Karpas-422 (cell line): Measurements from ENCODE around the gene MAX. TPM values are rescaled to one million over a fixed set of nuclear protein-coding genes. Genes with fewer than 3 reads are reported as not detected.

Experiments used
- DNase-seq: peaks from one replicate; pipeline ENCODE4 v3.0.0-alpha.2; 2015
- H2AFZ ChIP-seq: fragments of 200-600 bp; sonication (generic); 2 replicates; pipeline ENCODE4 v1.6.1; 2014; ENCODE audit warnings: antibody characterized with exemption, low read length, mixed read lengths
- H3K27ac ChIP-seq: fragments of 200-600 bp; sonication (generic); 2 replicates; pipeline ENCODE4 v1.5.1; 2014; ENCODE audit warnings: mild to moderate bottlenecking, low read length, moderate library complexity
- H3K27me3 ChIP-seq: fragments of 200-600 bp; sonication (generic); 2 replicates; pipeline ENCODE4 v1.6.1; 2014; ENCODE audit warnings: low read length, mixed read lengths
- H3K36me3 ChIP-seq: fragments of 200-600 bp; sonication (generic); 2 replicates; pipeline ENCODE4 v1.6.1; 2014; ENCODE audit warnings: low read length, mixed read lengths; ENCODE audit not compliant: insufficient read depth
- H3K4me1 ChIP-seq: fragments of 200-600 bp; sonication (generic); 2 replicates; pipeline ENCODE4 v1.6.1; 2014; ENCODE audit warnings: mild to moderate bottlenecking, low read length, mixed read lengths
- H3K4me2 ChIP-seq: fragments of 200-600 bp; sonication (generic); 2 replicates; pipeline ENCODE4 v1.6.1; 2014; ENCODE audit warnings: low read length, low read depth, mild to moderate bottlenecking; ENCODE audit not compliant: poor library complexity, severe bottlenecking
- H3K4me3 ChIP-seq: fragments of 200-600 bp; sonication (generic); 2 replicates; pipeline ENCODE4 v1.5.1; 2014; ENCODE audit warnings: mild to moderate bottlenecking, antibody characterized with exemption, low read length, mixed read lengths
- H3K79me2 ChIP-seq: fragments of 200-600 bp; sonication (generic); 2 replicates; pipeline ENCODE4 v1.6.1; 2014; ENCODE audit warnings: mild to moderate bottlenecking, low read length, mixed read lengths
- H3K9ac ChIP-seq: fragments of 200-600 bp; sonication (generic); 2 replicates; pipeline ENCODE4 v1.6.0; 2014; ENCODE audit warnings: low read length
- H3K9me2 ChIP-seq: fragments of 200-600 bp; sonication (generic), shearing (Covaris generic); replicated peaks from 2 replicates; pipeline ENCODE4 v1.6.0; 2014; ENCODE audit warnings: mild to moderate bottlenecking, low read length, moderate library complexity; ENCODE audit not compliant: insufficient read depth
- H3K9me3 ChIP-seq: fragments of 300-700, 200-600 bp; sonication (generic); 2 replicates; pipeline ENCODE4 v1.6.1; 2014; ENCODE audit warnings: low read length, mixed read lengths
- H4K20me1 ChIP-seq: fragments of 200-600 bp; sonication (generic); 2 replicates; pipeline ENCODE4 v1.6.1; 2014; ENCODE audit warnings: mild to moderate bottlenecking, antibody characterized with exemption, low read length, low read depth; ENCODE audit not compliant: insufficient read depth
- total RNA-seq: library from RNA; depleted of rRNA; stranded (reverse); fragments of >200 nt; shearing (Covaris generic); gene quantifications from 2 replicates; pipeline ENCODE4 v1.2.3, GENCODE V29; 2014; ENCODE audit warnings: low replicate concordance

Gene MAX
- total RNA-seq, 1 experiment from 2014 or later, result 124 TPM

DNA sequence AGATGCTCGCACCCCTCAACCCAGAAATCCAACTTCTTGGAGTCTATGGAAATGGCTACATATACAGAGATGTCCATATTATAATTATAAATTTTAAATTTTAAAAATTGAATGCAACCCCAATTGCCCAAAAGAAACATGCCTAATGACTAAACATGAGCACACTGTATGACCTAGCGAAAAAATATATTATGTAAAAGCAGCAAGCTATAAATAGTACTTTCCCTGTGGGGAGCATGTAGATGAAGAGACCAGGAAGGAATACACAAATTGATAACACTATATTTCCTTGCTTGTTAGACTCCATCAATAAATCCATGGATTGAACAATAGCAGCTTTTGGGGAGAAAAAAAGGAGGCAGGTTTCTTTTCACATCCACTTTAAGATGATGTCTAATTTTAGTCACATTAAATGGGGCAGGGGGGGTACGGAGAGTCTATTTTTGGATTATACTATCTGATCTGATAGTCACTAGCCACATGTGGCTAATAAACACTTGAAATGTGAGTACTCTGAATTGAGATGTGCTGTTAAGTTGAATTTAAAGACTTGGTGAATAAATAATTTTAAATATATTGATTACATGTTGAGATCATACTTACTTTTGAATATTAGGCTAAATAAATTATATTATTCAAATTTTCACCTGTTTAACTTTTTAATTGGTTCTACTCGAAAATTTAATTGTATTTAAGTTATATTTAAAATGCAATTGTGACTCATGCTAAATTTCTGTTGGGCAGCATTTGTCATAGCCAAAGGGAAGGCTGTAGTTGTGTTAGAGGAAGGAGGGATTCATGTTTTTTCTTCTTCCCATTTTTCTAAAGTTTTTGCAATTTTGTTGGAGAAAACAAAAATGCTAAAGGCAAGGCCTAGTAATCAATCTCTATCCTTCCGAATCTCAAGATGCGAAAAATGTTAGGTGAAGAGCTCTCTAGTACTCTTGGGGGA is 17.5 kb downstream of the MAX start:
- H4K20me1 ChIP-seq, result no peaks in the 10 kb centered on the region
- no peak overlapping the region for H3K4me3 ChIP-seq
- H2AFZ ChIP-seq, result no peak overlapping the region
- H3K9ac ChIP-seq, result no peak overlapping the region
- no peaks in the 10 kb centered on the region for H3K9me3 ChIP-seq
- no peak for DNase-seq
- no peaks in the 10 kb centered on the region for H3K9me2 ChIP-seq
- H3K27ac ChIP-seq, result no peak overlapping the region
- no peaks in the 10 kb centered on the region for H3K27me3 ChIP-seq
- peaks cover 83% of the 10 kb centered on the region for H3K36me3 ChIP-seq
- no peak overlapping the region for H3K4me2 ChIP-seq
- H3K4me1 ChIP-seq, result peaks cover 60% of the 10 kb centered on the region
- H3K79me2 ChIP-seq, result peaks cover 93% of the 10 kb centered on the region

DNA sequence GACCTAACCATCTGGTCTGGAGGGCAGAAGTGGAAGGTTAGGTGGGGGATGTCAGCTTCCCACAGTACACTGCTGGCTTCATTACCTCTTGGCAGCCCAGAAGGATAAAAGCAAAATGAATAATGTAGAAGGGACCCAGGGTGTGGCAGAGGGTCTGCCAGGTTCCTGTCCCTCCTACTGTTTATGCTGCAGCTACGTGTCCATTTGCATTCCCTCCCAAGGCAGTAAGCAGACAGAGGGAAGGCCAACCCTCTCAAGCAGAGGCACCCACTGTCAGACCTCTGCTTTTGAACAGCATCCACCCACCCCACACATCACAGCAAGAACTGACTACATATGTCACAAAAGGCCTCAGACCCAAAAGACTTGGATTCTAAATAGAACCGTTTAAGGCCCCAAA is 19.4 kb downstream of the MAX start:
- no peak overlapping the region for H3K9ac ChIP-seq
- no peaks in the 10 kb centered on the region for H3K9me3 ChIP-seq
- peaks cover 89% of the 10 kb centered on the region for H3K79me2 ChIP-seq
- H3K27ac ChIP-seq, result no peak overlapping the region
- H3K4me2 ChIP-seq, result no peak overlapping the region
- no peak overlapping the region for H3K4me3 ChIP-seq
- no peaks in the 10 kb centered on the region for H3K27me3 ChIP-seq
- H3K9me2 ChIP-seq, result no peaks in the 10 kb centered on the region
- no peak for DNase-seq
- peaks cover 78% of the 10 kb centered on the region for H3K36me3 ChIP-seq
- H4K20me1 ChIP-seq, result no peaks in the 10 kb centered on the region
- no peak overlapping the region for H2AFZ ChIP-seq
- H3K4me1 ChIP-seq, result peaks cover 58% of the 10 kb centered on the region

GRCh38 chr14:65080960-65081747 is 21.2 kb downstream of the MAX start:
- Histone ChIP-seq H3K9me2 (no peaks in the 10 kb centered on the region), H3K27ac (peak overlapping the region; percentile 35), H2AFZ (no peak overlapping the region), H3K27me3 (no peaks in the 10 kb centered on the region), H3K9me3 (no peaks in the 10 kb centered on the region), H3K4me3 (no peak overlapping the region), H3K79me2 (peaks cover 74% of the 10 kb centered on the region), H3K4me2 (no peak overlapping the region), H3K4me1 (peaks cover 46% of the 10 kb centered on the region), H4K20me1 (no peaks in the 10 kb centered on the region), H3K36me3 (peaks cover 74% of the 10 kb centered on the region), H3K9ac (no peak overlapping the region)
- no peak for DNase-seq

DNA sequence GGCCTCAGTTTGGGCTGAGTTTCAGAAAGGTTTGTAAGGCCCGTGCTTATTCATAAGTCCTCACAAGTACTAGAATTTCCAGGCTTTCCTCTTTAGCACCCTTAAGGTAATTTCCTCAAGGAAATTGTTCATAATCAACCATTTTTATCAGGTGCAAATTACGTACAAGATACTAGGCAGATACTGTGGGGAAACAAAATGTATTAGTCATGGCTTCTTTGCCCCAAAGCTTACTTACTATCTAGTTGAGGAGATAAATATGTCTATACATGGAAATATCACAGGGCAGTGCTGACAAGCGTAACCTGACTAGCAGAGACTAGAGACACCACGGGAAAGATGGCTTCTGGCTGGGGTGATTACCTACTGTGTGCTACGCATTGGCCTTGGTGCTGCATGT is 22.5 kb downstream of the MAX start:
- H3K4me1 ChIP-seq, result peaks cover 38% of the 10 kb centered on the region
- peaks cover 75% of the 10 kb centered on the region for H3K36me3 ChIP-seq
- peaks cover 67% of the 10 kb centered on the region for H3K79me2 ChIP-seq
- no peaks in the 10 kb centered on the region for H3K9me2 ChIP-seq
- no peak overlapping the region for H3K27ac ChIP-seq
- no peaks in the 10 kb centered on the region for H3K9me3 ChIP-seq
- no peaks in the 10 kb centered on the region for H3K27me3 ChIP-seq
- DNase-seq, result no peak
- H3K4me3 ChIP-seq, result no peak overlapping the region
- no peak overlapping the region for H3K9ac ChIP-seq
- H2AFZ ChIP-seq, result no peak overlapping the region
- no peak overlapping the region for H3K4me2 ChIP-seq
- 0 out of 2 replicates have a peak, but pooled peaks cover 6% of the 10 kb centered on the region for H4K20me1 ChIP-seq

GRCh38 chr14:65079201-65079600 is 23.1 kb downstream of the MAX start:
- Histone ChIP-seq H3K9ac (no peak overlapping the region), H3K9me2 (no peaks in the 10 kb centered on the region), H3K27ac (no peak overlapping the region), H3K4me2 (no peak overlapping the region), H3K79me2 (peaks cover 62% of the 10 kb centered on the region), H2AFZ (no peak overlapping the region), H3K4me1 (peaks cover 34% of the 10 kb centered on the region), H3K4me3 (no peak overlapping the region), H4K20me1 (0 out of 2 replicates have a peak, but pooled peaks cover 6% of the 10 kb centered on the region), H3K36me3 (peaks cover 72% of the 10 kb centered on the region), H3K9me3 (no peaks in the 10 kb centered on the region), H3K27me3 (no peaks in the 10 kb centered on the region)
- no peak for DNase-seq

DNA sequence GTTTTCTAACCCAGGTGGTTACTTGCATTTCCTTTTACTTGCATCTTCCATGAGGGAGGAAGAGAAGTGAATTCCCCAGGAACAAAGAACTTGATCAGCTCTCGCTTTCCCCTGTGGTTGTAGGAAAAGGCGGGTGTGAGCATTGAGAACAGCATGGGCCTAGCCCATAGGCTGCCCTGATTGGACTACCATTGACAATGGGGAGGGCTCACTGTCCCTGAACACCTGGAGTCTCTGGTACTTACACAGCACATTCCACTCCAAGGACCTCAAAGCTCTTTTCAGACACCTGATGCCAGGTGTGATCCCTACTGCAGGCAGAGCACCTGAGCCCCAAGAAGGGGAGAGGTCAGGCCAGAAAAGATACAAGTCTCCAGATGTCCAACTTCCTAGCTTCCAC is 25.0 kb downstream of the MAX start:
- no peak for DNase-seq
- no peak overlapping the region for H3K4me3 ChIP-seq
- no peaks in the 10 kb centered on the region for H3K9me3 ChIP-seq
- no peaks in the 10 kb centered on the region for H3K27me3 ChIP-seq
- H3K27ac ChIP-seq, result no peak overlapping the region
- peaks cover 18% of the 10 kb centered on the region for H3K4me1 ChIP-seq
- H3K9me2 ChIP-seq, result no peaks in the 10 kb centered on the region
- H2AFZ ChIP-seq, result no peak overlapping the region
- no peak overlapping the region for H3K4me2 ChIP-seq
- H3K36me3 ChIP-seq, result peaks cover 65% of the 10 kb centered on the region
- H3K9ac ChIP-seq, result no peak overlapping the region
- 0 out of 2 replicates have a peak, but pooled peaks cover 6% of the 10 kb centered on the region for H4K20me1 ChIP-seq
- peaks cover 48% of the 10 kb centered on the region for H3K79me2 ChIP-seq

DNA sequence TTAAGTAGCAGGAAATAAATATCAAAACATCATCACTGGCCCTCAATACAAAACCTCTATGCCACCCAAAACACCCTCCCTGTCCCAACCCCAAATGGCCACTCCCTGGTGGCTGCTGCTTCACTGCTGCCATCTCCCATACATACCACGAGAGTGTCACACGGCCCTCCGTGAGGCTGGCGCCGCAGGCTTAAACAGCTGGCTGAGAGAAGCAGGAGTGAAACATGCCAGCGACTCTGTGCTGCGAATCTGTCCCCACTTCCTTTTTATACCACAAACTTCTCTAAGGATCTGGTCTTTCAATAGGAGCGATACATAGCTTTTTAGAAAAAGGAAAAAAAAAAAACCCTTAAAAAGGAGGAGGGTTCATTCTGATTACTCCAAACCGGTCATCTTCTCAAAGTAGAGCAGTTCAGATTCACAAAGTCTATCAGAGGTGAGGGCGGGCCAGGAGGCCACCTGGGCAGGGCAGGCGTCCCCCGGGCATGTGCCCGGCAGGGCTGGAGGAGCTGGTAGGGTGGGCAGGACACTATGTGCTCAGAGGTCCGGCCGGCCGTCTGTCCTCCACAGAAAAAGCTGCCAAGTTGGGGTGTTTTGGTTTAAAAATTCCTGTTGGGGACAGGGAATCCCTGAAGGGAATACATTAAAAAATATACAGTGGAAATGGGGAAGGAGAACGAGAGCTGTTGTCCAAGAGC is 26.5 kb downstream of the MAX start:
- Histone ChIP-seq H3K4me1 (peaks cover 2% of the 10 kb centered on the region), H3K9me2 (no peaks in the 10 kb centered on the region), H3K4me3 (no peak overlapping the region), H3K36me3 (peaks cover 49% of the 10 kb centered on the region), H3K4me2 (no peak overlapping the region), H3K9me3 (no peaks in the 10 kb centered on the region), H3K27me3 (no peaks in the 10 kb centered on the region), H3K9ac (no peak overlapping the region), H3K79me2 (peaks cover 32% of the 10 kb centered on the region), H2AFZ (no peak overlapping the region), H4K20me1 (0 out of 2 replicates have a peak, but pooled peaks cover 6% of the 10 kb centered on the region), H3K27ac (no peak overlapping the region)
- no peak for DNase-seq
